ENCODE data around the gene NUTM2F. TPM values are rescaled to one million over a fixed set of nuclear protein-coding genes. Genes with fewer than 3 reads are reported as not detected.

The NUTM2F gene
- not detected in 5 replicates for total RNA-seq (2022; extraction: Qiagen RNA extraction; ENCODE audit: low read depth)

GRCh38 chr9:94328544-94328943 is at the start of gene NUTM2F:
Gene NUTM2F (minus strand): TSS chr9:94328644. CDS start chr9:94328623, 21 bp downstream.

Other genes starting within 250 kb of the NUTM2F start
- 3.2 to 4.7 TPM (median 4.4 TPM) in 5 replicates for gene PTPDC1, start 244.2 kb downstream of the NUTM2F start, total RNA-seq (2022; extraction: Qiagen RNA extraction; ENCODE audit: low read depth)
- gene ZNF169, start 69.3 kb downstream of the NUTM2F start, total RNA-seq (2022; extraction: Qiagen RNA extraction; ENCODE audit: low read depth), result 1.6 to 1.9 TPM (median 1.7 TPM) in 5 replicates
- gene PCAT7, start 226.4 kb upstream of the NUTM2F start, total RNA-seq (2022; extraction: Qiagen RNA extraction; ENCODE audit: low read depth), result 0.41 to 1.1 TPM (median 0.94 TPM) in 5 replicates

Data from A549 treated with ZK216348 at 1 μM for 4 hours (cell line).